IMR-90 (cell line): ENCODE results near the gene ZNF593OS. TPM values are rescaled to one million over a fixed set of nuclear protein-coding genes. Genes with fewer than 3 reads are reported as not detected.
A peak's percentile ranks its signal among the peaks of the same experiment; 100 is the strongest.

Experiments
- ATAC-seq: fragments of 200-7000 bp; cut with Tn5 transposase; 2 replicates; pipeline ENCODE4 v1.9.1; 2020; ENCODE audit warnings: low read depth, mild to moderate bottlenecking, moderate library complexity
- BruUV-seq: library from RNA; stranded (reverse); fragments of 400-500 nt; replicated peaks from 2 replicates; lab custom pipeline; 2021; lab: Mats Ljungman, UMichigan
- CTCF ChIA-PET: fragments of 300-600 bp; formaldehyde crosslinking; extraction: SDS; loops from one replicate; lab custom pipeline; 2021; ENCODE audit warnings: antibody characterized with exemption; lab: Yijun Ruan, JAX
- POLR2A ChIA-PET: fragments of 300-600 bp; sonication (Branson Sonifier 250); formaldehyde crosslinking; loops from one replicate; lab custom pipeline; 2022; ENCODE audit warnings: antibody characterized with exemption; ENCODE audit not compliant: unreplicated experiment; lab: Charles Lee
- DNase-seq: peaks from one replicate; pipeline ENCODE4 v3.0.0; 2013
- H2AFZ ChIP-seq: replicated peaks from 2 replicates; pipeline ENCODE3; 2013; ENCODE audit warnings: low read length, mild to moderate bottlenecking; ENCODE audit not compliant: poor library complexity
- H2AK5ac ChIP-seq: 2 replicates; pipeline ENCODE4 v1.6.1; 2013; ENCODE audit warnings: low read depth, low read length, inconsistent platforms
- H2AK9ac ChIP-seq: replicated peaks from 2 replicates; pipeline ENCODE3; 2013; ENCODE audit warnings: mild to moderate bottlenecking, low read depth, low read length, moderate library complexity; ENCODE audit not compliant: poor library complexity
- H2BK120ac ChIP-seq: 2 replicates; pipeline ENCODE4 v1.6.1; 2013; ENCODE audit warnings: low read depth, low read length, inconsistent platforms
- H2BK15ac ChIP-seq: 3 replicates; pipeline ENCODE4 v1.6.1; 2013; ENCODE audit warnings: low read depth, low read length, inconsistent platforms
- H2BK20ac ChIP-seq: 2 replicates; pipeline ENCODE4 v1.6.1; 2013; ENCODE audit warnings: low read depth, mild to moderate bottlenecking, inconsistent platforms, low read length, moderate library complexity
- H2BK5ac ChIP-seq: 2 replicates; pipeline ENCODE4 v1.6.1; 2013; ENCODE audit warnings: mild to moderate bottlenecking, low read depth, low read length, inconsistent platforms; ENCODE audit not compliant: poor library complexity, severe bottlenecking
- H3K14ac ChIP-seq: replicated peaks from 2 replicates; pipeline ENCODE4 v1.6.1; 2013; ENCODE audit warnings: low read depth, low read length, inconsistent platforms
- H3K18ac ChIP-seq: 2 replicates; pipeline ENCODE4 v1.6.1; 2013; ENCODE audit warnings: low read depth, low read length, control low read depth
- H3K23ac ChIP-seq: 2 replicates; pipeline ENCODE4 v1.6.1; 2013; ENCODE audit warnings: low read depth, low read length, inconsistent platforms
- H3K27ac ChIP-seq: 2 replicates; pipeline ENCODE4 v1.5.1; 2013; ENCODE audit warnings: mild to moderate bottlenecking, control low read depth, low read length; ENCODE audit not compliant: insufficient read depth
- H3K27me3 ChIP-seq: 2 replicates; pipeline ENCODE4 v1.6.1; 2013; ENCODE audit warnings: low read length; ENCODE audit not compliant: control insufficient read depth, insufficient read depth
- H3K36me3 ChIP-seq: 2 replicates; pipeline ENCODE4 v1.6.1; 2013; ENCODE audit warnings: low read length, mixed read lengths; ENCODE audit not compliant: control insufficient read depth, insufficient read depth
- H3K4ac ChIP-seq: 2 replicates; pipeline ENCODE4 v1.6.1; 2013; ENCODE audit warnings: low read depth, low read length, inconsistent platforms
- H3K4me1 ChIP-seq: 2 replicates; pipeline ENCODE4 v1.6.1; 2013; ENCODE audit warnings: low read length, mixed read lengths; ENCODE audit not compliant: control insufficient read depth, insufficient read depth
- H3K4me2 ChIP-seq: 2 replicates; pipeline ENCODE4 v1.6.1; 2013; ENCODE audit warnings: low read depth, mild to moderate bottlenecking, control low read depth, low read length, moderate library complexity
- H3K4me3 ChIP-seq: 2 replicates; pipeline ENCODE4 v1.5.1; 2013; ENCODE audit warnings: low read depth, mild to moderate bottlenecking, control low read depth, low read length, moderate library complexity; ENCODE audit not compliant: insufficient read depth
- H3K56ac ChIP-seq: 2 replicates; pipeline ENCODE4 v1.6.1; 2013; ENCODE audit warnings: low read length, inconsistent platforms; ENCODE audit not compliant: insufficient read depth; ENCODE audit errors: extremely low read depth
- H3K79me1 ChIP-seq, 2 experiments: 2 replicates each; pipeline ENCODE4 v1.6.1; 2013; ENCODE audit warnings: low read length in 2 of 2, inconsistent platforms in 1 of 2, low read depth in 1 of 2
- H3K9ac ChIP-seq: 2 replicates; pipeline ENCODE4 v1.6.1; 2013; ENCODE audit warnings: low read depth, low read length, control low read depth
- H3K9me1 ChIP-seq: 2 replicates; pipeline ENCODE4 v1.6.1; 2013; ENCODE audit warnings: low read length, inconsistent platforms; ENCODE audit not compliant: insufficient read depth
- H3K9me3 ChIP-seq: 2 replicates; pipeline ENCODE4 v1.6.1; 2013; ENCODE audit warnings: low read length; ENCODE audit not compliant: control insufficient read depth, insufficient read depth
- H4K20me1 ChIP-seq: 2 replicates; pipeline ENCODE4 v1.6.1; 2013; ENCODE audit warnings: low read length, inconsistent platforms; ENCODE audit not compliant: insufficient read depth
- H4K5ac ChIP-seq: 2 replicates; pipeline ENCODE4 v1.6.1; 2013; ENCODE audit warnings: mild to moderate bottlenecking, low read depth, low read length, control low read depth
- H4K8ac ChIP-seq, 2 experiments: 2 replicates each; pipeline ENCODE4 v1.6.1; 2013; ENCODE audit warnings: low read depth in 2 of 2, low read length in 2 of 2, control low read depth in 1 of 2, inconsistent platforms in 1 of 2
- H4K91ac ChIP-seq: 2 replicates; pipeline ENCODE4 v1.6.1; 2013; ENCODE audit warnings: low read depth, low read length, inconsistent platforms; ENCODE audit not compliant: insufficient read depth
- POLR2A ChIP-seq: IDR thresholded peaks from 2 replicates; pipeline ENCODE4 v1.6.1; 2012; ENCODE audit warnings: mild to moderate bottlenecking, low read depth, low read length
- WGBS, 2 experiments: methylation state at CpG; one replicate each; pipeline versions ENCODE4 v1.1.5 to v1.1.7; 2013; ENCODE audit warnings: missing lambda C conversion rate in 2 of 2; ENCODE audit not compliant: insufficient read length in 1 of 2; ENCODE audit errors: extremely low coverage in 2 of 2; 5-methylcytosine and 5-hydroxymethylcytosine counted together
- dilution Hi-C: fragments of 300-500 bp; cut with HindIII; formaldehyde crosslinking; loops from one replicate; pipeline ENCODE4 v1.14.3; 2018; ENCODE audit warnings: low sequenced_read_pairs; ENCODE audit not compliant: unreplicated experiment
- in situ Hi-C: fragments of 300-500 bp; cut with MboI; formaldehyde crosslinking; loops from 3 replicates; pipeline ENCODE4 v1.14.3; 2019; ENCODE audit warnings: low sequenced_read_pairs, inconsistent platforms, mixed read lengths
- intact Hi-C: fragments of 100-400 bp; cut with micrococcal nuclease; formaldehyde crosslinking; loops from 2 replicates; pipeline ENCODE4 v1.10.0; 2022
- polyA plus RNA-seq, 3 experiments: library from polyadenylated mRNA; depleted of rRNA; stranded (reverse); fragments of >200 nt; gene quantifications; 2 replicates each; pipeline ENCODE4 v1.2.3, GENCODE V29; 2012; ENCODE audit warnings: low replicate concordance in 1 of 3
- total RNA-seq: library from RNA; depleted of rRNA; stranded (reverse); fragments of >200 nt; gene quantifications from 2 replicates; pipeline ENCODE4 v1.2.3, GENCODE V29; 2012
- TF ChIP-seq, protein P1 (sequence below): conservative IDR thresholded peaks from 2 replicates; pipeline ENCODE4 v1.5.1; 2012; ENCODE audit warnings: mild to moderate bottlenecking, low read depth, low read length, improper control_type of control experiment

Gene ZNF593OS
- total and polyA plus RNA-seq, 2 of the 4 experiments (the other 2 are of a cell fraction), result not detected

DNA sequence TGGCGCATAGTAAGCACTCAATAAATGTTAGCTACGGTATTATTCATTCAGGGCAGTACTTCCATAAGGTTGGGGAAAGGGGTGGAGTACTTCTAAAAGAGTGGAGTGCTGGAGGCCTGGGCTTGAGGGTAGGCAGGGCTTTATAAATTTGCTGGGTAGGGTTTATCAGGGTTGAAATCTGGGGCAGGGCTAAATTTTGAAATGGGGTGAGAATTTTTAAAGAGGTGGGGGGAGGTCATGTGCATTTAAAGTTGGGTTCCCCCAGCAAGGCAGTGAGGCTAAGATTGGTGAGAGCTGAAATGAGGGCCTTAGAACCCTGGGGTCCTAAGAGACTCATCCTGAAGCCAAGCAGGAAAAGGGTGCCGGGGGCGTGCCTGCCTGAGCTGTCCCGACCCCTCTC is 28.8 kb upstream of the ZNF593OS start:
- Histone ChIP-seq H3K9ac (no peak overlapping the region), H3K14ac (no peak overlapping the region), H3K56ac (no peak overlapping the region), H3K9me3 (no peaks in the 10 kb centered on the region), H3K4me2 (no peak overlapping the region), H2BK5ac (no peak overlapping the region), H3K4me1 (no peaks in the 10 kb centered on the region), H4K8ac (no peak overlapping the region), H3K79me1 (no peaks in the 10 kb centered on the region), H4K5ac (no peak overlapping the region), H2AFZ (peak overlapping the region; percentile 8), H3K27ac (no peak overlapping the region), H2AK9ac (no peak overlapping the region), H3K36me3 (no peaks in the 10 kb centered on the region), H2BK20ac (no peak overlapping the region), H2BK15ac (no peak overlapping the region), H2BK120ac (no peak overlapping the region), H3K18ac (no peak overlapping the region), H4K91ac (no peak overlapping the region), H4K20me1 (no peaks in the 10 kb centered on the region), H3K4ac (no peak overlapping the region), H3K4me3 (no peak overlapping the region), H3K27me3 (peaks cover 56% of the 10 kb centered on the region), H3K23ac (no peak overlapping the region), H3K9me1 (no peaks in the 10 kb centered on the region), H2AK5ac (no peak overlapping the region)
- ChIA-PET POLR2A (no interaction called here), CTCF (no interaction called here)
- in situ Hi-C loops, result no loop called here
- TF ChIP-seq, protein P1, sequence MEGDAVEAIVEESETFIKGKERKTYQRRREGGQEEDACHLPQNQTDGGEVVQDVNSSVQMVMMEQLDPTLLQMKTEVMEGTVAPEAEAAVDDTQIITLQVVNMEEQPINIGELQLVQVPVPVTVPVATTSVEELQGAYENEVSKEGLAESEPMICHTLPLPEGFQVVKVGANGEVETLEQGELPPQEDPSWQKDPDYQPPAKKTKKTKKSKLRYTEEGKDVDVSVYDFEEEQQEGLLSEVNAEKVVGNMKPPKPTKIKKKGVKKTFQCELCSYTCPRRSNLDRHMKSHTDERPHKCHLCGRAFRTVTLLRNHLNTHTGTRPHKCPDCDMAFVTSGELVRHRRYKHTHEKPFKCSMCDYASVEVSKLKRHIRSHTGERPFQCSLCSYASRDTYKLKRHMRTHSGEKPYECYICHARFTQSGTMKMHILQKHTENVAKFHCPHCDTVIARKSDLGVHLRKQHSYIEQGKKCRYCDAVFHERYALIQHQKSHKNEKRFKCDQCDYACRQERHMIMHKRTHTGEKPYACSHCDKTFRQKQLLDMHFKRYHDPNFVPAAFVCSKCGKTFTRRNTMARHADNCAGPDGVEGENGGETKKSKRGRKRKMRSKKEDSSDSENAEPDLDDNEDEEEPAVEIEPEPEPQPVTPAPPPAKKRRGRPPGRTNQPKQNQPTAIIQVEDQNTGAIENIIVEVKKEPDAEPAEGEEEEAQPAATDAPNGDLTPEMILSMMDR, result no peak
- no peak for TF ChIP-seq POLR2A
- no peak for ATAC-seq
- intact Hi-C loops, result no loop called here
- WGBS, 2 experiments, result 85% methylated on average over 2 of the region's 5 CpGs; no CpG with 5 or more reads in 1 of the 2 experiments
- no TSS peak for BruUV-seq
- dilution Hi-C loops, result no loop called here
- DNase-seq, result no peak
